ENCODE results near the gene DOCK2.

DNA sequence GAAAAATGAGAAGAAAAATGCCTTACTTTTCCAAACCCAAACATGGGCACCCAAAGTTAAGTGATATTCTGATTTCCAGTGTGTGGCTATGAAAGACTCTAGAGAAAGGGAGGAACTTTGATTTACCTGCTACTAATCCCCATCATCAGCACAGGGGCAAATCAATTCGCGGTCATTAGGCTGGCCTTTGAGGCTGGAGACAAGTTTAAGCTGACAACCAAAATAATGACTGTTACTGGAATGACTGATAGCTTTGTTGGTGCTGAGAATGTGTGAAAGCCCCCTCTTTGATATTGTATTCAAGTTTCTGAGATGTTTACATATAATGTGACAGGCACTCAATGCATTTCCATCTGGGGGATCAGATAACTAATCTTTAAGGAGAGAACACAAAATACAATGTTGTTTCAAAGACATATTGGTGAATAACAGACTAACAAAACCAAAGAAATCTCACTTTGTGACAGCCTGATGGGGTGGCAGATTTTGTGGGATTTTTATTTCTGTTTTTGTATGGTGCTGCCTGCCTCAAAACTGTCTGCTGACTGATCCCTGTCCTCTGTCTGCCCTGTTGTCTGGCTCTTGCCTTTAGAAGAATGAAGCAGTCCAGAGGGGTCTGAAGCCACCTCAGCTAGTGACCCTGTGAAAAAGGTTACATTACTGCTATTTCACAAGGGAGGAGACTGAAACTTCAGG lies 355.9 kb downstream of the DOCK2 start:
- no peak for TF ChIP-seq CHD2 (IDR thresholded peaks at IDR 0.05; ENCODE audit: low read length)
- TF ChIP-seq, protein P1, sequence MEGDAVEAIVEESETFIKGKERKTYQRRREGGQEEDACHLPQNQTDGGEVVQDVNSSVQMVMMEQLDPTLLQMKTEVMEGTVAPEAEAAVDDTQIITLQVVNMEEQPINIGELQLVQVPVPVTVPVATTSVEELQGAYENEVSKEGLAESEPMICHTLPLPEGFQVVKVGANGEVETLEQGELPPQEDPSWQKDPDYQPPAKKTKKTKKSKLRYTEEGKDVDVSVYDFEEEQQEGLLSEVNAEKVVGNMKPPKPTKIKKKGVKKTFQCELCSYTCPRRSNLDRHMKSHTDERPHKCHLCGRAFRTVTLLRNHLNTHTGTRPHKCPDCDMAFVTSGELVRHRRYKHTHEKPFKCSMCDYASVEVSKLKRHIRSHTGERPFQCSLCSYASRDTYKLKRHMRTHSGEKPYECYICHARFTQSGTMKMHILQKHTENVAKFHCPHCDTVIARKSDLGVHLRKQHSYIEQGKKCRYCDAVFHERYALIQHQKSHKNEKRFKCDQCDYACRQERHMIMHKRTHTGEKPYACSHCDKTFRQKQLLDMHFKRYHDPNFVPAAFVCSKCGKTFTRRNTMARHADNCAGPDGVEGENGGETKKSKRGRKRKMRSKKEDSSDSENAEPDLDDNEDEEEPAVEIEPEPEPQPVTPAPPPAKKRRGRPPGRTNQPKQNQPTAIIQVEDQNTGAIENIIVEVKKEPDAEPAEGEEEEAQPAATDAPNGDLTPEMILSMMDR (IDR thresholded peaks at IDR 0.05; ENCODE audit: control extremely low read depth in 1 of 3, insufficient read depth in 1 of 3, low read depth in 1 of 3, low read length in 3 of 3), result no peak
- TF ChIP-seq POLR2AphosphoS5 (IDR thresholded peaks at IDR 0.05; ENCODE audit: low read depth, low read length), result no peak
- TF ChIP-seq GABPA (IDR thresholded peaks at IDR 0.05; ENCODE audit: borderline replicate concordance, insufficient read depth, low read length), result no peak
- no peak for TF ChIP-seq PHF8 (conservative IDR thresholded peaks at IDR 0.05; ENCODE audit: low read depth, low read length)
- TF ChIP-seq TAF1 (IDR thresholded peaks at IDR 0.05; ENCODE audit: low read depth, low read length), result no peak
